ENCODE data around the gene SEMA6A. TPM values are rescaled to one million over a fixed set of nuclear protein-coding genes. Genes with fewer than 3 reads are reported as not detected.

SEMA6A gene
- polyA plus RNA-seq, 1 donor (not counting 4 experiments of a cell fraction or from before 2014, with no cell fraction given), result 0.68 TPM

- dilution Hi-C loops (cut with MboI; ENCODE audit: extremely low pct_ligation_motif_present, low sequenced_read_pairs), result no loop called here
- Histone ChIP-seq H3K27me3 (ENCODE audit: control insufficient read depth, extremely low read depth, insufficient read depth, low read length) (no peaks in the 10 kb centered on the region), H3K36me3 (ENCODE audit: control insufficient read depth in 2 of 2, extremely low read depth in 1 of 2, insufficient read depth in 2 of 2, low read length in 2 of 2) (no peaks in the 10 kb centered on the region), H3K9ac (ENCODE audit: control insufficient read depth, extremely low read depth, insufficient read depth, low read length) (no peak overlapping the region), H4K20me1 (ENCODE audit: control insufficient read depth, extremely low read depth, insufficient read depth, low read length) (no peaks in the 10 kb centered on the region), H3K79me2 (ENCODE audit: control insufficient read depth, insufficient read depth, low read length) (no peaks in the 10 kb centered on the region), H3K9me3 (ENCODE audit: control insufficient read depth, low read depth, low read length) (no peaks in the 10 kb centered on the region), H3K27ac (ENCODE audit: control insufficient read depth, insufficient read depth, low read length) (no peak overlapping the region), H3K9me1 (ENCODE audit: control insufficient read depth, extremely low read depth, insufficient read depth, low read length) (no peaks in the 10 kb centered on the region), H3K4me3 (ENCODE audit: control insufficient read depth in 2 of 3, extremely low read depth in 1 of 3, insufficient read depth in 2 of 3, low read depth in 1 of 3, low read length in 3 of 3) (no peak overlapping the region), H2AFZ (ENCODE audit: control insufficient read depth, low read length) (no peak overlapping the region), H3K4me2 (ENCODE audit: control insufficient read depth, extremely low read depth, insufficient read depth, low read depth, low read length) (no peak overlapping the region), H3K4me1 (ENCODE audit: control insufficient read depth, extremely low read depth, insufficient read depth, low read length) (peaks cover 7% of the 10 kb centered on the region)
- no peak for DNase-seq (ENCODE audit: low read depth, low spot score)
- TF ChIP-seq EZH2 (IDR thresholded peaks at IDR 0.05; ENCODE audit: low read length) (no peak), CTCF (optimal IDR thresholded peaks at IDR 0.05 in 1 of 3, IDR thresholded peaks at IDR 0.05 in 1 of 3, conservative IDR thresholded peaks at IDR 0.05 in 1 of 3; ENCODE audit: extremely low read depth in 1 of 3, insufficient read depth in 2 of 3, low read length in 3 of 3) (no peak)
- no peak for FAIRE-seq
Measured at GRCh38 chr5:116498503-116499048, 76.0 kb downstream of the SEMA6A start.

GRCh38 chr5:116497631-116498030, 77.0 kb downstream of the SEMA6A start:
- dilution Hi-C loops (cut with MboI; ENCODE audit: extremely low pct_ligation_motif_present, low sequenced_read_pairs), result no loop called here
- Histone ChIP-seq H3K36me3 (ENCODE audit: control insufficient read depth in 2 of 2, extremely low read depth in 1 of 2, insufficient read depth in 2 of 2, low read length in 2 of 2) (no peaks in the 10 kb centered on the region), H3K79me2 (ENCODE audit: control insufficient read depth, insufficient read depth, low read length) (no peaks in the 10 kb centered on the region), H2AFZ (ENCODE audit: control insufficient read depth, low read length) (no peak overlapping the region), H3K9me3 (ENCODE audit: control insufficient read depth, low read depth, low read length) (no peaks in the 10 kb centered on the region), H3K9me1 (ENCODE audit: control insufficient read depth, extremely low read depth, insufficient read depth, low read length) (no peaks in the 10 kb centered on the region), H3K4me2 (ENCODE audit: control insufficient read depth, extremely low read depth, insufficient read depth, low read depth, low read length) (no peak overlapping the region), H3K4me3 (ENCODE audit: control insufficient read depth in 2 of 3, extremely low read depth in 1 of 3, insufficient read depth in 2 of 3, low read depth in 1 of 3, low read length in 3 of 3) (no peak overlapping the region), H3K4me1 (ENCODE audit: control insufficient read depth, extremely low read depth, insufficient read depth, low read length) (peaks cover 17% of the 10 kb centered on the region), H3K27me3 (ENCODE audit: control insufficient read depth, extremely low read depth, insufficient read depth, low read length) (no peaks in the 10 kb centered on the region), H4K20me1 (ENCODE audit: control insufficient read depth, extremely low read depth, insufficient read depth, low read length) (no peaks in the 10 kb centered on the region), H3K9ac (ENCODE audit: control insufficient read depth, extremely low read depth, insufficient read depth, low read length) (no peak overlapping the region), H3K27ac (ENCODE audit: control insufficient read depth, insufficient read depth, low read length) (no peak overlapping the region)
- no peak for DNase-seq (ENCODE audit: low read depth, low spot score)
- TF ChIP-seq EZH2 (IDR thresholded peaks at IDR 0.05; ENCODE audit: low read length), result no peak
- no peak for TF ChIP-seq CTCF (optimal IDR thresholded peaks at IDR 0.05 in 1 of 3, IDR thresholded peaks at IDR 0.05 in 1 of 3, conservative IDR thresholded peaks at IDR 0.05 in 1 of 3; ENCODE audit: extremely low read depth in 1 of 3, insufficient read depth in 2 of 3, low read length in 3 of 3)
- FAIRE-seq, result no peak
